DOHH2 (cell line): ENCODE data around the gene SOD3.

ENCODE experiments used
- H3F3A ChIP-seq: fragments of 200-600 bp; sonication (generic), shearing (Covaris generic); 2 replicates; pipeline ENCODE4 v1.6.0; 2016; ENCODE audit warnings: antibody characterized with exemption, mild to moderate bottlenecking; ENCODE audit not compliant: control insufficient read depth, insufficient read depth
- H3K27ac ChIP-seq: fragments of 200-600 bp; sonication (generic); 2 replicates; pipeline ENCODE4 v1.5.1; 2014; ENCODE audit warnings: low read depth, mild to moderate bottlenecking, low read length, moderate library complexity
- H3K27me3 ChIP-seq: fragments of 200-600 bp; sonication (generic); 2 replicates; pipeline ENCODE4 v1.6.1; 2014; ENCODE audit warnings: mild to moderate bottlenecking, low read length, mixed read lengths; ENCODE audit not compliant: control insufficient read depth
- H3K36me3 ChIP-seq: fragments of 200-600 bp; sonication (generic); 2 replicates; pipeline ENCODE4 v1.6.1; 2014; ENCODE audit warnings: mild to moderate bottlenecking, low read length, moderate library complexity, mixed read lengths; ENCODE audit not compliant: control insufficient read depth
- H3K4me1 ChIP-seq: fragments of 200-600 bp; sonication (generic); 2 replicates; pipeline ENCODE4 v1.6.1; 2014; ENCODE audit warnings: mild to moderate bottlenecking, low read length, mixed read lengths; ENCODE audit not compliant: control insufficient read depth
- H3K4me2 ChIP-seq: fragments of 200-600 bp; sonication (generic); 2 replicates; pipeline ENCODE4 v1.6.0; 2014; ENCODE audit warnings: mild to moderate bottlenecking, low read length, moderate library complexity
- H3K4me3 ChIP-seq: fragments of 200-600 bp; sonication (generic); 2 replicates; pipeline ENCODE4 v1.5.1; 2014; ENCODE audit warnings: mild to moderate bottlenecking, low read length, mixed read lengths
- H3K79me2 ChIP-seq: fragments of 200-600 bp; sonication (generic); 2 replicates; pipeline ENCODE4 v1.6.1; 2014; ENCODE audit warnings: mild to moderate bottlenecking, low read length, mixed read lengths; ENCODE audit not compliant: control insufficient read depth
- H3K9me2 ChIP-seq: fragments of 200-600 bp; sonication (generic); replicated peaks from 2 replicates; pipeline ENCODE4 v1.6.1; 2014; ENCODE audit warnings: mild to moderate bottlenecking, low read length, mixed read lengths; ENCODE audit not compliant: control insufficient read depth
- H3K9me3 ChIP-seq: fragments of 200-600 bp; sonication (generic); 2 replicates; pipeline ENCODE4 v1.6.1; 2014; ENCODE audit warnings: antibody characterized with exemption, low read length, mixed read lengths; ENCODE audit not compliant: control insufficient read depth, insufficient read depth
- H4K20me1 ChIP-seq: fragments of 200-600 bp; sonication (generic); 2 replicates; pipeline ENCODE4 v1.6.0; 2014; ENCODE audit warnings: low read depth, mild to moderate bottlenecking, antibody characterized with exemption, low read length, moderate library complexity; ENCODE audit not compliant: control insufficient read depth, insufficient read depth
- EZH2phosphoT487 ChIP-seq: fragments of 200-600 bp; sonication (generic); IDR thresholded peaks from 2 replicates; pipeline ENCODE4 v1.6.1; 2017; ENCODE audit warnings: borderline replicate concordance, mild to moderate bottlenecking, antibody characterized with exemption, low read length, moderate library complexity, mixed read lengths
- TF ChIP-seq, protein P1 (sequence below): fragments of 200-600 bp; sonication (generic); IDR thresholded peaks from one replicate; pipeline ENCODE4 v1.5.1; 2014; ENCODE audit warnings: antibody characterized with exemption, mild to moderate bottlenecking, low read depth, low read length; ENCODE audit not compliant: poor library complexity, severe bottlenecking

SOD3 gene

DNA sequence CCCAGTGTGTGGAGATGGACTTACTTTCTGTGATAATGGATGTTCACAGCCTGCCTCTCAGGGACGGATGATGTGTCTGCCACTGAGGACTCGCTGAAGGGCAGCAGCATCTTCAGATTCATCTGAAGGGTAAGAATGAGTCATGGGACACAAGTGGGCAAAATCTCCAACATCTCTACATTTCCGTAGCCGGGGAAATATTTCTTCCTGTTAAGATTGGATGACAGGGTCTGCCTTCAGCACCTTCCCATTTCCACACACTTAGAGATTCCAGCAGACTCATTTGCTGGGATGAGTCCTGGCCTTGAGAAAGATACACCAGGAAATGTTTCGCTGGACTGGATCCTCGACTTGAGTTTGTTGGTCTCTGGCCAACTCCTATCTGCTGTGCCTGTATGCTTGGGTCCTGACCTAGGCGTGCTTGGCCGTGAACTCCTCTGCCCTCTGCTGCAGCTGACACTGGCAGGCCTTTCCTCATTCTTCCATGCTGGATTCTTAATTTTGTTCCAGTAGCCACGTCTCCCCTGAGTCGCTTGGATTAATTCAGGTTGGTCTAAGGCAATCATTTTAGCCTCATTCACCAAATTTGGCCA, 46.5 kb upstream of the SOD3 start:
- Histone ChIP-seq H3K27ac (no peak overlapping the region), H3K9me2 (no peaks in the 10 kb centered on the region), H4K20me1 (no peaks in the 10 kb centered on the region), H3K36me3 (no peaks in the 10 kb centered on the region), H3K4me2 (no peak overlapping the region), H3K4me1 (no peaks in the 10 kb centered on the region), H3K9me3 (no peaks in the 10 kb centered on the region), H3F3A (no peaks in the 10 kb centered on the region), H3K27me3 (no peaks in the 10 kb centered on the region), H3K4me3 (no peak overlapping the region), H3K79me2 (no peaks in the 10 kb centered on the region)
- no peak for TF ChIP-seq EZH2phosphoT487

DNA sequence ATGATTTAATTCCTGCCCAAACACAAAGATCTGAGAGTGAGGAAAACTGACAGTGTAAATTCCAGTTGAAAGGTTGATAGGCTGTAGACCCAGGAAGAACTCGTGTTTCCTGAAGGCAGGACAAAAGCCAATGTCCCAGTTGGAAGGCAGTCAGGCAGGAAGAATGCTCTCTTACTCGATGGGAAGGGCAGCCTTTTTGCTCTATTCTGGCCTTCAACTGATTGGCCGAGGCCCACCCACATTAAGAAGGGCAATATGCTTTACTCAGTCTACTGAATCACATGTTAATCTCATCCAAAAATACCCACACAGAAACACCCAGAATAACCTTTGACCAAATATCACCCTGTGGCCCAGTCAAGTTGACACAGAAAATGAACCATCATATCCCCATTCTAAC, 45.3 kb upstream of the SOD3 start:
- Histone ChIP-seq H3F3A (no peaks in the 10 kb centered on the region), H3K36me3 (no peaks in the 10 kb centered on the region), H3K4me3 (no peak overlapping the region), H3K9me3 (no peaks in the 10 kb centered on the region), H3K27ac (no peak overlapping the region), H4K20me1 (no peaks in the 10 kb centered on the region), H3K27me3 (no peaks in the 10 kb centered on the region), H3K79me2 (no peaks in the 10 kb centered on the region), H3K9me2 (no peaks in the 10 kb centered on the region), H3K4me1 (no peaks in the 10 kb centered on the region), H3K4me2 (no peak overlapping the region)
- TF ChIP-seq, protein P1, sequence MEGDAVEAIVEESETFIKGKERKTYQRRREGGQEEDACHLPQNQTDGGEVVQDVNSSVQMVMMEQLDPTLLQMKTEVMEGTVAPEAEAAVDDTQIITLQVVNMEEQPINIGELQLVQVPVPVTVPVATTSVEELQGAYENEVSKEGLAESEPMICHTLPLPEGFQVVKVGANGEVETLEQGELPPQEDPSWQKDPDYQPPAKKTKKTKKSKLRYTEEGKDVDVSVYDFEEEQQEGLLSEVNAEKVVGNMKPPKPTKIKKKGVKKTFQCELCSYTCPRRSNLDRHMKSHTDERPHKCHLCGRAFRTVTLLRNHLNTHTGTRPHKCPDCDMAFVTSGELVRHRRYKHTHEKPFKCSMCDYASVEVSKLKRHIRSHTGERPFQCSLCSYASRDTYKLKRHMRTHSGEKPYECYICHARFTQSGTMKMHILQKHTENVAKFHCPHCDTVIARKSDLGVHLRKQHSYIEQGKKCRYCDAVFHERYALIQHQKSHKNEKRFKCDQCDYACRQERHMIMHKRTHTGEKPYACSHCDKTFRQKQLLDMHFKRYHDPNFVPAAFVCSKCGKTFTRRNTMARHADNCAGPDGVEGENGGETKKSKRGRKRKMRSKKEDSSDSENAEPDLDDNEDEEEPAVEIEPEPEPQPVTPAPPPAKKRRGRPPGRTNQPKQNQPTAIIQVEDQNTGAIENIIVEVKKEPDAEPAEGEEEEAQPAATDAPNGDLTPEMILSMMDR: no peak
- TF ChIP-seq EZH2phosphoT487: no peak

DNA sequence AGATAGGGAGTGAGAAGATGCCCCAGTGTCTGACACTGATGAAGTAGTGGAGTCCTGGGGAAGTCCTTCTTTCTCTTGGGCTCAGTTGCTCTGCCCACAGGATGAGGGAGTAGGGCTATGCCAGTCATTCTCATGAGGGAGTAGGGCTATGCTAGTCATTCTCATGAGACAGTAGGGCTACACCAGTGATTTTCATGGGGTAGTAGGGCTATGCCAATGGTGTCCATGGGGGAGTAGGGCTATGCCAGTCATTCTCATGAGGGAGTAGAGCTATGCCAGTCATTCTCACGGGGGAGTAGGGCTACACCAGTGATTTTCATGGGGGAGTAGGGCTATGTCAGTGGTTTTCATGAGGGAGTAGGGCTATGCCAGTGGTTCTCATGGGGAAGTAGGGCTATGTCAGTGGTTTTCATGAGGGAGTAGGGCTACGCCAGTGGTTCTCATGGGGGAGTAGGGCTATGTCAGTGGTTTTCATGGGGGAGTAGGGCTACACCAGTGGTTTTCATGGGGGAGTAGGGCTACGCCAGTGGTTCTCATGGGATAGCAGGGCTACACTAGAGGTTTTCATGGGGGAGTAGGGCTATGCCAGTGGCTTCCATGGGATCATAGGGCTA, 43.3 kb upstream of the SOD3 start:
- Histone ChIP-seq H3K79me2 (no peaks in the 10 kb centered on the region), H3K27ac (no peak overlapping the region), H3K9me3 (peaks cover 3% of the 10 kb centered on the region; the same call in 1 of the 2 replicates), H3K36me3 (no peaks in the 10 kb centered on the region), H3K4me3 (no peak overlapping the region), H3F3A (no peaks in the 10 kb centered on the region), H3K4me2 (no peak overlapping the region), H3K4me1 (no peaks in the 10 kb centered on the region), H3K27me3 (no peaks in the 10 kb centered on the region), H3K9me2 (no peaks in the 10 kb centered on the region), H4K20me1 (no peaks in the 10 kb centered on the region)
- TF ChIP-seq, protein P1: no peak
- TF ChIP-seq EZH2phosphoT487: no peak

DNA sequence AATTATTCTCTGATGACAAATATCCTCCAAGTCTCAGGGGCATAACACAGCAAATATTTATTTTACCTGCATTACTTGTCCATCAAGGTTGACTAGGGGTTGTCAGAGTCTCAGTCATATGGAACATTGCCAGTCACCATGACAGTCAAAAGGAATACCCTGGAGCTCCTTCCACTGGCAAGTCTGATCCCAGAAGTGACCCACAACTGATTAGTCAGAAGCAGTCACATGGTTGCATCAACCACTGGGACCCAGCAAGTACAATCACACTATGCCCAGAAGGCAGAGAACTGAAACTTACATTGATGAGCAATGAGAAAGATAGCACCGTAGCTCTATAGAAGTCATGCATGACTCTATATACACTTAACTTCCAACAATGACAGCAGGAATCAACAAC, 41.9 kb upstream of the SOD3 start:
- no peaks in the 10 kb centered on the region for H3K79me2 ChIP-seq
- no peak overlapping the region for H3K4me2 ChIP-seq
- no peaks in the 10 kb centered on the region for H4K20me1 ChIP-seq
- H3F3A ChIP-seq: no peaks in the 10 kb centered on the region
- no peaks in the 10 kb centered on the region for H3K9me2 ChIP-seq
- peaks cover 3% of the 10 kb centered on the region; the same call in 1 of the 2 replicates for H3K9me3 ChIP-seq
- no peak overlapping the region for H3K4me3 ChIP-seq
- no peaks in the 10 kb centered on the region for H3K36me3 ChIP-seq
- no peaks in the 10 kb centered on the region for H3K27me3 ChIP-seq
- no peaks in the 10 kb centered on the region for H3K4me1 ChIP-seq
- no peak for TF ChIP-seq EZH2phosphoT487
- TF ChIP-seq, protein P1: no peak
- H3K27ac ChIP-seq: no peak overlapping the region
